ENCODE measurements around the gene DRGX.
A peak's percentile ranks its signal among the peaks of the same experiment; 100 is the strongest.

Gene DRGX

GRCh38 chr10:49333192-49333591 is 62.7 kb downstream of the DRGX start:
- DNase-seq: no peak

GRCh38 chr10:49332768-49333167 is 63.1 kb downstream of the DRGX start:
- DNase-seq: no peak

DNA sequence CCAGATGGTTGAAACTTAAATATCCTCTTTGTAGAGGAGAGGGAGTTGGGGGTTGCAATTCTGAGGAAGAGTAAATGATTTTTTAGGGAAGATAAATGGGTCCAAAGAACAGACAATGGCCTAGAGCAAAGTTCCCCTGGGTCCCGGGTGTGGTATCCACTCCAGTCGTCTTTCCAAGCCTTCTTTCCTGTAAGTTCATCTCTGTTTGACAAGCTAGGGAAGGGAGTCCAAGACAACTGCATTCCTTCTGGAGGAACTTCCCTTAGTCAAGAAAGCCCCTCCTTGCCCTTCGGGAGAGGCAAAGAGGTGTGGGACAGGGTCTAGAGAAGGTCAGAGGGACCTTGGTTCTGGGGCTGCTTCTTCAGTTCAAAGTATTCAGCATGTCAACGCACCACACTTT is 63.6 kb downstream of the DRGX start:
- DNase-seq: no peak

GRCh38 chr10:49331431-49331830 is 64.5 kb downstream of the DRGX start:
- no peak for DNase-seq

DNA sequence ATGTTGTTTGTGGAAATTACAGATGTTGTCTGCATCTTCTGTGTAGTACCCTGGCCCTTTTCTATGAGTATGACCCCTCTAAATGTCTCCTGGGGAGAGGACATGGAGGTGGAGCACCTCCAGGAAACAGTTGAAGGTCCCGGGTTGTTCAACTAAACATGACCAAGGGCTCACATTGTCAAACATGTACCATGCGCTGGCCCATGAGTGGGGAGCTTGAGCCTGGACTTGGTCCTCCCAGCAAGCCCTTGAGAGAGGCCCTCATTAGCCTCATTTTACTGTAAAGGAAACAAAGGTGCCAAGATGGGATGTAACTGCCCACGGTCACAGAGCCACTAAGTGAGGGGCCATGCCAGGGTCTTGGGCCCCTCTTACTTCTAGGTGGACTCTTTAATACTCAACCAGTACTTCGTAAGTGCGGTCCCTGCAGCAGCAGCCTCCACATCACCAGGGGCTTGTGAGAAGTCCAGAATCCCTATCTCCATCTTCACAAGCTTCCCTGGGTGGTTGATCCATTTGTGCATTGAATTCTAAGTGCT is 65.7 kb downstream of the DRGX start:
- no peak for DNase-seq

DNA sequence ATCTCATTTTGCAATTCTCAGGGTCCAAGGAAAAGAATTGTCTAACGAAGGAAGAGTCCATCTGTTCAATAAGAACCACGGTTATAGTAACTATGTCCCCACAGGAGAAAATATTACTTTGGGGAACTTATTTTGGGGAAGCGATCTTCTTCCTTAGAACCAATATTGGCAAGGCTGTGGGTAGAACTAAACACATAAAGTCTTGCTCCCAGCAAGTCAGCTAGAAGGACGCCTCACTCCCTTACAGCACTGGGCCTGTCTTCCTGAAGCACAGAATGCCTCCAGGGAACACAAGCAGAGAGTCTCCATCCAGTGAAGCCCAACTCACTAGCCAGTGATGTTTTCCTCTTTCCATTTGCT is 66.8 kb downstream of the DRGX start:
- no peak for DNase-seq

- DNase-seq: no peak
These were observed 67.3 kb downstream of the DRGX start for GRCh38 chr10:49328401-49329145.

GRCh38 chr10:49327036-49327813 is 68.7 kb downstream of the DRGX start:
- no peak for DNase-seq

GRCh38 chr10:49325916-49326783 is 69.7 kb downstream of the DRGX start:
- no peak for DNase-seq

DNA sequence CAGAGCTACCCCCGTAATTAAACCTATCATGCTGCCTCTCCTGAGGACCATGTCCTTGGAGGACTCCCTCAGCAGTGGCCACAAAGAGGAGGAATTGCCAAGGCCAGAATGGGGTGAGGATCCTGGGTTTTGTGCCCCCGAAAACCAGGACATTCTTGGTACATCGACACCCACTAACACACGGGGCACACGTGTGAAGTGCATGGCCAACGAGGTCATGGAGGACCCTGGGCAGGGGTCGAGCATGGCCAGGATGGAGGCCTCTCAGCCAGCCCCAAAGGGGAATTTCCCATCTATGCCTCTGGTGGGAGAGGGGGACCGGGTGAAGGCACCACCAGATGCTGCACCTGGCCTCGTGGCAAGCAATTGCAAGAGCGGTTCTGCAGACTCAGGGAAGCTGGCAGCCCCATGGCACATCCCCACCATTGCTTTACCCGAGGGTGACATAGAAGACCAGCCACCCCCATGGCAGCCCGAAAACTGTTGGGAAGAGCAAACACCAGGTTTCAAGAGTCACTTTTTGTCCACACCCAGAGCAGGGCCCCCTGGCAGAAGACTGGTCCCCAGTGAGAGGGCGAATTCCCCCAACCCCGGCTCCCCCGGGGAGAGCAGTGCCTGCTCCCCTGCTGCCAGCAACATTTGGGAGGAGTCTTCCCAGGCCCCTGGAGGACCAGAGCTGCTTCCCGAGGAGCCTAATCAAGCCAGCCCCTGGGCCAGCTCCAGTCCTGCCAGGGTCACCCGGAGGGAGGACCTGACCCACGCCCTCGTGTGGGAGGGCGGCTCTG is 70.6 kb downstream of the DRGX start:
- DNase-seq: no peak

DNA sequence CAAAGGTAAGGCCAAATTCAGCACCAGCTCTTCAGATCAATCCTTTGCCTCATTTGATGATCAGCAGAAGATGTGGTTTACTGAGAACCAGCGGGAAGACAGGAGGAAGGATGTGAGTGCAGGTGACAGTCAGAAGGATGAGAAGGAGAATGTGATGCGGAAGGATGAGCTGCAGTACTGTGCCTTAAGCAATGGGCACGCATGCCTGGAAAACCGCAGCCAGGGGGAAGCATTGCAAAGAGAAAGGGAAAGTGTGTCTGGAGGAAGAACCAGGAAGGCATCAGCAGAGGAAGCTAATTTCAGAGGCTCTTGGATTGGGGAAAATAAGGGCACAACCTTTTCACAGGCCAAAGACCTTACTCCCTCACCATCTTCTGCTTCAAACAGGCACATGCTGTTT is 71.2 kb downstream of the DRGX start:
- peak in 1 of 2 experiments; percentile 10 for DNase-seq

DNA sequence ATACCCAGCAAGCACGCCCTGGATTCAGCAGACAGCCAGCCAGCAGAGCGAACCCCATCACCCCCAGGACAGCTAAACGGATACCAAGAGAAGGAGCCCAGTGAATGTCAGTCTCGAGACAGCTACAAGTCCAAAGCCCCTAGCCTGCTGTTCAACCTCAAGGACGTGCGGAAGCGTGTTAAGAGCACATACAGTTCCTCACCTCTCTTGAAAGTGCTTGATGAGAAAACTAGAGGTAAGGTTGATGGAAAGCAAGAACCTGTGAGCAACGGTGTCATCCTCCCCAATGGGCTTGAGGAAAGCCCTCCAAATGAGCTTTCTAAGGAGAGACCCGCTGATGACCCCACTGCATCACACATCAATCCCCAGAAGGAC is 72.0 kb downstream of the DRGX start:
- no peak for DNase-seq

DNA sequence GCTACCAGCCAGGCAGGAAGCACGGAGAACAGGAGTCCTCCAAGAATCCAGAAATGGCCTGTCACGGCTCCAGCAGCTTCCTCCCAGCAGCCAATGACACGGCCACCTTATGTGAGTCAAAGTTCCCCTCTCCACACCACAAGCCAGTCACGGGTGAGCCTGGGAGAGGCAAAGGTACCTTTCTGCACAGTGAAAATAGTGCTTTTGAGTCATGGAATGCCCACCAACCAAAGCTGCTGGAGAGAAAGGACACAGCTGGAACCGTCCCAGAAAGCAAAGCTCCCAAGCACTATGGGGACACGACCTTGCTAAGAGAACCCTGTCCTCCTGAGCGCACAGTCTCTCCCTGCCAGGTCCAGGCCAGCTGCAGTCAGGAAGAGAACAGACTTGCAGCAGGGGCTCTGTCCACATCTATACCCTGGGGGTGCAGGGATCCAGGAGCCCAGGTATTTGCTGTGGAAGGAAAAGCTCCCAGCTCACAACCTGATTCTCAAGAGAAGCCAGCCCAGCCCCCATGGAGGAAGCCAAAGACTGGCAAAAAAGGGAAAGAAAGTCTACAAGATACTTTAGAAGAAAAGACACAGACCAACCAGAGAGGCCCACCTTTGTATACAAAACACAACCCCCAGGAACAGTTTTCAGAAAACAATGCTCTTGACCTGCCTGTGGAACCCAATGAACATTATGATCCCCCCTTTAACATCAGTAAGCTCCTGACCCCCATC is 72.6 kb downstream of the DRGX start:
- DNase-seq: no peak

GRCh38 chr10:49322371-49323170 is 73.3 kb downstream of the DRGX start:
- no peak for DNase-seq

GRCh38 chr10:49321021-49321420 is 74.9 kb downstream of the DRGX start:
- no peak for DNase-seq

DNA sequence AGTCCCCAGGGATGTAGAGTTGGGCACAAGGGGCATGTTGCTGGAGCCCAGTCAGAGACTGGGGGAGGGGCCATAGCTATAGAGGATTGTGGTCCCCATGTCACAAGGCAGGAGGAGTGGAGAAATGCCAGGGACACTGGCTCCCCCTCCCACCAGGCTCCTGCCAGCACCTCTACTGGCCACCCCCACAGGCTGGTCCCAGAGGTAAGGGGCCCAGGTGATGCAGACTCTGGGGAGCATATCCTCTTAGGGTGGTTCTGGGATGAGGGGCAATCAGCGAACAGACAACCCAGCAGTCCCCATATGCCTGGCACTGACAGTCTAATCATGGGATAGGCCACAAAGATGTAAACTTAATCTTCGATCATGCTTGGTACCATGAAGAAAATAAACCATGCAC is 75.7 kb downstream of the DRGX start:
- DNase-seq: no peak

- no peak for DNase-seq
These were observed 76.7 kb downstream of the DRGX start for GRCh38 chr10:49319206-49319605.

DNA sequence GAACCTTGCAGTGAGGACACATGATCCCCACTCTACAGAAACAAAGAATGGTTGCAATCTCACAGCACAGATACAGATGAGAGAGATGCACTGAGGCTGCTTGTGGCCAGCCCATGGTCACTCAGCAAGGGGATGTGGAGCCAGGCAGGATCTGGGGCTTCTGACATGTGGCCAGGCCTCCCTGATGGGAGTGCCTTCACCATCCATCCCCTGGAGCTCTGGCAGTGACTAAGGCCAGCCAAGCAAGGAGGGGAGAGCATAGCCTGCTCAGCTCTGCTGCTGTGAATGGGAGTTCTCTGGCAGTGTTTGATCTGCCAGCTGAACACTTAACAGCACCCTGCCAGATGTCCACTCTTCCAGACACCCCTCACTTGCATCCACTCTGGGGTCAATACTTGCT is 77.1 kb downstream of the DRGX start:
- DNase-seq: no peak

DNA sequence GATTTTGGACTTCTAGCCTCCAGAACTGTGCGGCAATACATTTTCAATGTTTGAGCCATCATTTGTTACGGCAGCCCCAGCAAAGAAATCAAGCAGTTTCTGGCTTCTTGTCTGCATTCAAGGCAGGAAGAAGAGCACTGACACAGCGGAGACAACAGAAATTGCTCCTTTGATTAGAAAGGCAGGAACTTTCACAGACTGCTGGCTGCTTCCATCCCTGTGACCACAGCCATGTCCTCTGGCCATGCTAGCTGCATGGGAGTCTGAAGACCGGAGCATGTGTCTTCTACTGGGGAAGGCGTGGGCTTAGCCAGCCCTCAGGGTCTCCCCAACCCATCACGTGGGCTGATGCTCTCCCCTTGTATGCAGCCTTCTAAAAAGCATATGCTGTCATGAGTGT is 77.9 kb downstream of the DRGX start:
- no peak for DNase-seq

- DNase-seq: no peak
These were observed 81.1 kb downstream of the DRGX start for GRCh38 chr10:49314806-49315205.

Data from NCI-H446 (cell line).